ENCODE data around the gene BCAT1.

DNA sequence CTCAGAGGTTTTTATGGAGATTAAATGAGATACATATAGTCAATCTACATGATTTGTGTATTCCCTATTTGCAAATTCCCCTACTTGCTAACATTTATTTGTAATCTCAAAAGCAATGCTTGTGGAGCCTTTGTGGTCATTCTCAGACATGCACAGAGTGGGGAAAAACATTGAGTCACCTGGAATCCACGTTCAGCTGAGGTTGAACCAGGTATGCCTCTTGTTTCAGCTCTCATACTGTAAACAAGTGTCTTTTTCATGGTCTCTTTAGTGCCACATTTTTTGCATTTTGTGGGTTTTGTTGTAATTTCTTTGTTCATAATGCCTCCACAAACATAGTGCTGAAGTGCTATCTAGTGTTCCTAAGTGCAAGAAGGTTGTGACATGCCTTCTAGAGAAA, 181.9 kb downstream of the BCAT1 start:
- TF ChIP-seq, protein P1, sequence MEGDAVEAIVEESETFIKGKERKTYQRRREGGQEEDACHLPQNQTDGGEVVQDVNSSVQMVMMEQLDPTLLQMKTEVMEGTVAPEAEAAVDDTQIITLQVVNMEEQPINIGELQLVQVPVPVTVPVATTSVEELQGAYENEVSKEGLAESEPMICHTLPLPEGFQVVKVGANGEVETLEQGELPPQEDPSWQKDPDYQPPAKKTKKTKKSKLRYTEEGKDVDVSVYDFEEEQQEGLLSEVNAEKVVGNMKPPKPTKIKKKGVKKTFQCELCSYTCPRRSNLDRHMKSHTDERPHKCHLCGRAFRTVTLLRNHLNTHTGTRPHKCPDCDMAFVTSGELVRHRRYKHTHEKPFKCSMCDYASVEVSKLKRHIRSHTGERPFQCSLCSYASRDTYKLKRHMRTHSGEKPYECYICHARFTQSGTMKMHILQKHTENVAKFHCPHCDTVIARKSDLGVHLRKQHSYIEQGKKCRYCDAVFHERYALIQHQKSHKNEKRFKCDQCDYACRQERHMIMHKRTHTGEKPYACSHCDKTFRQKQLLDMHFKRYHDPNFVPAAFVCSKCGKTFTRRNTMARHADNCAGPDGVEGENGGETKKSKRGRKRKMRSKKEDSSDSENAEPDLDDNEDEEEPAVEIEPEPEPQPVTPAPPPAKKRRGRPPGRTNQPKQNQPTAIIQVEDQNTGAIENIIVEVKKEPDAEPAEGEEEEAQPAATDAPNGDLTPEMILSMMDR (conservative IDR thresholded peaks at IDR 0.05): no peak
- no peak for TF ChIP-seq ZFX (IDR thresholded peaks at IDR 0.05)
